GM18526 (cell line): Measurements from ENCODE around the gene ZP2.

Experiments used
- POLR2A ChIP-seq: IDR thresholded peaks from 3 replicates; pipeline ENCODE4 v1.6.1; 2011; ENCODE audit not compliant: insufficient read length; ENCODE audit errors: extremely low read depth

Gene ZP2

GRCh38 chr16:21162661-21163151 is 48.7 kb downstream of the ZP2 start:
- no peak for TF ChIP-seq POLR2A

DNA sequence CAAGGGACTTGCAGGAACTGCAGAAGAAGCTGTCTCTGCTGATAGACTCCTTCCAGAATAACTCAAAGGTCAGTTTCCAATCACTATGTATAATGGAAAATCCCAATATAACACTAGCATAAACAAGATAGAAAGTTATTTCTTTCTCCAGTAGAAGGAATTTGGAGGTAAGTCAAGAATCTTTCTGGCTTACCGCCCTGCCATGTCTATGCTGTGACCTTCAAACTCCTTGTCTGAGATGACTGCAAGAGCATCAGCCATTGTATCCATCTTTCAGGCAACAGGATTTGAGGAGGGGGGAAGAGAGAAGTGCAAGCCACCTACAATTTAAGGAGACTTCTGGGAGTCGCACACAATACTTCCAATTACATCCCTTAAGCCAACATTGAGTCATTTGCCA is 50.2 kb downstream of the ZP2 start:
- TF ChIP-seq POLR2A = no peak

GRCh38 chr16:21160276-21160675 is 51.1 kb downstream of the ZP2 start:
- TF ChIP-seq POLR2A = no peak

DNA sequence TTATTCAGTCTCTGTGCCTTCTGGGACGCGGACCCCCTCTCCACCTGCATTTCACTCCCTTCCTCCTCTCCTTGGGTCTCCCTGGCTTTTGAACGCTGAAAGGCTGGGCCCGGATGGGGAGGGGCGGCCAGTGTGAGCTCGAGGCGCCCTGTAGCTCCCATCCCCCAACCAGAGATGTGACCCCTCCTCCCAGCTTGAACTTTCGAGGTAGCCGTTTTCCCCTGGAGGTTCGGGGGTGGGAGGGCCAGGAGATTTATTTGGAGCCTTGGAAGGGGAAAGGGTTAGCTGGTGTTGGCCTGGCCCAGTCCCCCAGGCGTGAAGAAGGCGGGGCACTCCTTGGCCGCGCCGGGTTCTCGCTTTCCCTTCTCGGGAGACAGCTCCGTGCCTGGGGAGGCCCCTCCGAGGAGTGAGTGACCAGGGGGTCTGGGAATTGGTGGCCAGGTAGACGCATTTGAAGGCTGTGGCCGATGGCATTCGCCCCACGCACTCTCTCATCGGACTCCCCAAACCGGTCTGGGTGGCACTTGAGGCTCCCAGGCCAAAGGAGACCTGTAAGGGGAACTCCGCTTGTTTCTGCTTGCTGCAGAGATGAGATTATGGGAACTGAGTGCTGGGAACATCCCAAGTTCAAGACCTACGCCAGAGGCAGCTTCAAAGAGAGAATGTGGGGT is 52.0 kb downstream of the ZP2 start:
- TF ChIP-seq POLR2A = no peak

DNA sequence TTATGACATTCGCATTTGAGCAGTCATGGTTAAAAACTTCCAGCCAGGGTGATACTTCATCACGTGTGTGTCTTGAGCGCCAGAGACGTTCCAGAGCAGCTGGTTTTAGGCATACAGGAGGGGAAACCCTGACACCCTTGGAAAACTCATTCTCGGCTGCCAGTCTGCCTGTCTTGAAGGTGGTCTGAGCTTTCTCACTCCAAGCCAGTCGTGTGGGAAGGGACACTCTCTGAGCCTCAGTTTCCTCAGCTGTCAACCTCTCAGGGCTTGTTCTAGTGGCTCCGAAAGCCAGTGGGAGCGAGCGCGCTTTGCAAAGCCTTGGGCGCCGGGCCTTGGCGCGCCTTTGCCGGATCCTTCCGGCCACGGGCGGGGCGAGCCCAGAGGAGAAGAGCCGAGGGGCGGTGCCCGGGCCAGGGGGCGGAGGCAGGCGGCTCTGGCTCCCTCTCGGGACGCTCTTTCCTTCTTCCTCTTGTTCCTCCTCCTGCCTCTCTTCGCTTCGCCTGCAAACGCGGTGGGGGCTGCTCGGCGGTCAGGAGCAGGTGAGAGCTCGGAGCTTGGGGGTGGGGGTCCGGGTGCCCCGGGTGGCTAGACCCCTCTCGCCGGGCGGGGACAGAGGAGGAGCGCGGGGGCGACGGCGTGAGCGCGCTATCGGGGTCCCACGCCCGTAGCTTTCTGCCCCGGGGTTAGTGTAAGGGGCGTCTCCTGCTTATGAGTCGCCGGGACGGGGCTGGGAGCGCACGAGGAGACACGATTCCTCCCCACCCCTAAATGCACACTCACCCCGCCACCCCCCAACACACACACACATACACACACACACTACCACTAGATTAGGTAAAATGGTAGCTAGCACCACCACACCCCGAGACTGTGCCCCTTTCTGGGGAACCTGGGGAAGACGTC is 52.9 kb downstream of the ZP2 start, which contains the start of gene LDAF1:
TSS of gene LDAF1 (plus strand) at position 467 of the 903 bp plus-strand sequence. CDS start 2,509 bp downstream, outside the sequence.
- TF ChIP-seq POLR2A = peak; percentile 36

DNA sequence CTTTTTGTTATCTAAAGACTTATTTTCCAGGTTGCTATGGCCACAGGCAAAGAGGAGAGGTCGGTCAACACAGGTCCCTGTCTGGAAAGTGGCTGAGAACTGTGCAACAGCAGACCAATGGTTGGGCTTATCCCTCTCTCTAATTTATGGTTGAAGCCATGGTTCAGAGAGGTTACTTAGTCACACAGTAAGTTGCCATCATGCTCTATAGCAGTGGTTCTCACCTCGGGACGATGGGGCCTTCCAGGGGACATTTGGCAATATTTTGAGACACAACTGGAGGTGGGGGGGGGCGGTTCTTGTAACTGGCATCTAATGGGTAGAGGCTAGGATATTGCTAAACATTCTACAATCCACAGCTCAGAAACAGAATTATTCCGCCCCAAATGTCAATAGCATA is 53.7 kb downstream of the ZP2 start:
- TF ChIP-seq POLR2A = no peak

- TF ChIP-seq POLR2A = no peak
Measured at GRCh38 chr16:21156767-21157467, 54.5 kb downstream of the ZP2 start.

GRCh38 chr16:21150375-21151001 is 60.9 kb downstream of the ZP2 start, which contains the start of gene DNAH3:
Gene DNAH3 (minus strand): TSS chr16:21150846. CDS start chr16:21150319, 527 bp downstream.
- no peak for TF ChIP-seq POLR2A
